HUDEP-2 (cell line): ENCODE measurements around the gene IGF1R.
A peak's percentile ranks its signal among the peaks of the same experiment; 100 is the strongest.

Experiments
- DNase-seq, 76 experiments: peaks; one replicate each; lab custom pipeline; 2025; ENCODE audit not compliant: unreplicated experiment in 76 of 76; lab: John Stamatoyannopoulos, UW

Gene IGF1R

GRCh38 chr15:98787936-98788757 lies 139.8 kb downstream of the IGF1R start:
- no peak for DNase-seq

- no peak for DNase-seq
These were observed 140.7 kb downstream of the IGF1R start for GRCh38 chr15:98789020-98789419.

- DNase-seq: no peak
These were observed 141.9 kb downstream of the IGF1R start for GRCh38 chr15:98790270-98790669.

- no peak for DNase-seq
These were observed 142.8 kb downstream of the IGF1R start for GRCh38 chr15:98791046-98791701.

GRCh38 chr15:98792117-98792516 lies 143.8 kb downstream of the IGF1R start:
- no peak for DNase-seq

GRCh38 chr15:98794211-98794610 lies 145.9 kb downstream of the IGF1R start:
- no peak for DNase-seq

GRCh38 chr15:98794748-98795147 lies 146.4 kb downstream of the IGF1R start:
- no peak for DNase-seq

- DNase-seq: no peak
These were observed 147.6 kb downstream of the IGF1R start for GRCh38 chr15:98795980-98796379.

GRCh38 chr15:98796685-98797357 lies 148.5 kb downstream of the IGF1R start:
- DNase-seq: no peak

- no peak for DNase-seq
These were observed 150.1 kb downstream of the IGF1R start for GRCh38 chr15:98798375-98798893.

- DNase-seq: no peak
These were observed 151.4 kb downstream of the IGF1R start for GRCh38 chr15:98799461-98800390.

- DNase-seq: peak in 16 of 76 experiments; percentile 3 to 41 (median 18)
These were observed 152.3 kb downstream of the IGF1R start for GRCh38 chr15:98800437-98801233.

- DNase-seq: no peak
These were observed 152.9 kb downstream of the IGF1R start for GRCh38 chr15:98801234-98801561.

GRCh38 chr15:98802187-98802586 lies 153.8 kb downstream of the IGF1R start:
- DNase-seq: no peak

- DNase-seq: no peak
These were observed 155.1 kb downstream of the IGF1R start for GRCh38 chr15:98803228-98804056.

GRCh38 chr15:98804057-98804380 lies 155.7 kb downstream of the IGF1R start:
- DNase-seq: no peak

GRCh38 chr15:98805434-98806274 lies 157.3 kb downstream of the IGF1R start:
- peak in 1 of 76 experiments; percentile 8 for DNase-seq

GRCh38 chr15:98806275-98806895 lies 158.0 kb downstream of the IGF1R start:
- no peak for DNase-seq
